ENCODE data around the gene ZNF236. TPM values are rescaled to one million over a fixed set of nuclear protein-coding genes. Genes with fewer than 3 reads are reported as not detected.

ZNF236 gene
- total RNA-seq, 1 experiment from 2014 or later, result 27.1 TPM

DNA sequence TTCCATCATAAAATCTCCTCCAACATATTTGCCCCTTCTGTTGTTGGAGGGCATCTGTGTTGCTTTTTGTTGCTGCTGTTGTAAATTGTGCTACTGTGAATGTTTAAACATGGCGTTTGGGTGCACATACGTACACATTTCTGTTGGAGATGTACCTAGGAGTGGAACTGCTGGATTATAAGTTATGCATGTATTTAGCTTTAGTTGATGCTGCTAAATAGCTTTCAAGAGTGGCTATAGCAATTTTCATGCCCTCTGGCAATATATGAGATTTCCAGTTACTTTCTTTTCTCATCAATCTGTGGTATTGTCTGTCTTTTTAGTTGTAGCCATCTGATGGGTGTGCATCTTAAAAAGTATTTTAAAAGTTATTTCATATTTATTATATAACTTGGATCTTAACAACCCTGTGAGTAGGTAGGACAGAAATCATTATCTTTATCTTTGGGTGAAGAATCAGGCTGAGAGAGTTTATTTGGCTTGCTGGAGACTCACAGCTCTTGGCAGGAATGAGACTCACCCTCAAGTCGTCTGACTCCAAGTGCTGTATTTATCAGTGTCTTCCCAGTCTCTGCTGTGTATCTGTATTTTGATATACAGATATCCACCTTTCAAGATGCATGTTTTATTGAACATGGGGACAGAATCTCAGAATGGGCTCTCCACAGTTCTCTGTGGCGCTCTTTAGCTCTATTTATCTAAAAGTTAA is 16.9 kb downstream of the ZNF236 start:
- H3K36me3 ChIP-seq (ENCODE audit: insufficient read depth, low read length), result no peaks in the 10 kb centered on the region
- peak overlapping the region; percentile 14 for H3K4me3 ChIP-seq (ENCODE audit: low read length)
- H2AFZ ChIP-seq (ENCODE audit: low read length), result no peak overlapping the region
- no peaks in the 10 kb centered on the region for H3K27me3 ChIP-seq (ENCODE audit: low read length)
- peak overlapping the region; percentile 46 for H3K4me2 ChIP-seq (ENCODE audit: low read depth, low read length, poor library complexity, severe bottlenecking)
- peak overlapping the region; percentile 32 for H3K9ac ChIP-seq (ENCODE audit: low read length)
- H3K9me3 ChIP-seq (ENCODE audit: low read length), result no peaks in the 10 kb centered on the region
- DNase-seq, result no peak
- no peaks in the 10 kb centered on the region for H4K20me1 ChIP-seq (ENCODE audit: insufficient read depth, low read depth, low read length)
- H3K27ac ChIP-seq (ENCODE audit: low read length), result peak overlapping the region; percentile 32
- no peaks in the 10 kb centered on the region for H3K9me2 ChIP-seq (replicated peaks; ENCODE audit: insufficient read depth, low read length)
- peaks cover 61% of the 10 kb centered on the region for H3K4me1 ChIP-seq (ENCODE audit: low read length)
- peaks cover 95% of the 10 kb centered on the region for H3K79me2 ChIP-seq (ENCODE audit: low read length)

DNA sequence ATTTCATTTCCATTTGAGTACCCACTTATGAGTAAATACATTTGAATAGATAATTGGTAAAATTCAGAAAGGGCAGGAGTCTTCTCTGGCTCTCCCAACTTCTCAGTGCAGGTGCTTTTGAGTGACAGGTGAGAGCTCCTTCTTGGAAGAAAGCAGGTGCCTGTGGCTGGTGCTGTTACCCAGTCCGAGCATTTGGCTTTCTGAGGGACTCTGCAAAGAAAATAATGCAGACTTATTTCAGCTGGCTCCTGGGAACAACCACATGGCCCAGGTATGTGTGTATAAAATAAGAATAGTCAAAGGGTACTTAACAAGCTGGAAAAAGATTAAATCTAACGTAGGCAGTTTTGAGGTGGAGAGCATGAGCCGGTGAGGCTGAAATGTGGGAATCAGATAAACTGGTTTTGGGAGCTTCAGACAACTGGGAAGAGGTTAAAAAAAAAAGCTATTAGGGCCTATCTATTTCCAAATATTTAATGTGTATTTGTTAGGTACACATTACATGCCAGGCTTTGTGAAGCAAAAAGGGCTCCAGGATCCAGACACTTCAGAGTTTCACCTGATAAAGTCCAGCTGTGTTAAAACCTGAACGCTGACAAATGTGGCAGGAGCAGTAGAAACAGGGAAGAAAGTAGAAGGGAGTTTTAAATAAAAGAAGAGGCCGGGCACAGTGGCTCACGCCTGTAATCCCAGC is 20.6 kb downstream of the ZNF236 start:
- Histone ChIP-seq H4K20me1 (ENCODE audit: insufficient read depth, low read depth, low read length) (no peaks in the 10 kb centered on the region), H3K9me3 (ENCODE audit: low read length) (no peaks in the 10 kb centered on the region), H2AFZ (ENCODE audit: low read length) (no peak overlapping the region), H3K27me3 (ENCODE audit: low read length) (no peaks in the 10 kb centered on the region), H3K36me3 (ENCODE audit: insufficient read depth, low read length) (no peaks in the 10 kb centered on the region), H3K79me2 (ENCODE audit: low read length) (peaks cover 96% of the 10 kb centered on the region), H3K9ac (ENCODE audit: low read length) (no peak overlapping the region), H3K9me2 (replicated peaks; ENCODE audit: insufficient read depth, low read length) (no peaks in the 10 kb centered on the region), H3K4me3 (ENCODE audit: low read length) (no peak overlapping the region), H3K4me1 (ENCODE audit: low read length) (peaks cover 78% of the 10 kb centered on the region), H3K4me2 (ENCODE audit: low read depth, low read length, poor library complexity, severe bottlenecking) (no peak overlapping the region), H3K27ac (ENCODE audit: low read length) (no peak overlapping the region)
- no peak for DNase-seq

DNA sequence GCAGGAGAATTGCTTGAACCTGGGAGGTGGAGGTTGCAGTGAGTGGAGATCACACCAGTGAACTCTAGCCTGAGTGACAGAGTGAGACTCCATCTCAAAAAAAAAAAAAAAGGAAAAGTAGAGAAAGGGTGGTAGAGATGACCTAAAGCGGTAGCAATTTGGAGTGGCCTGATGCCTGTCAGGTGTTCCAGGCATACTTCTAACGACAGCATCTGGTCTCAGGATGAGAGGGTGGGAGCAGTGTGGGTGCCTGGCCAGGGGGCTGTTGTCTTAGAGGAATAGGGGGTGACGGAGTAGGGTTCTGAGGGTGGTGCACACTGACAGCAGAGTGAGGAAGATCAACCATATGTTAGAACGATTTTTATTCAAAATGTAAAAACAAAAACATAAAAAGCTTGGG is 21.8 kb downstream of the ZNF236 start:
- Histone ChIP-seq H3K9me2 (replicated peaks; ENCODE audit: insufficient read depth, low read length) (no peaks in the 10 kb centered on the region), H3K9me3 (ENCODE audit: low read length) (no peaks in the 10 kb centered on the region), H3K4me2 (ENCODE audit: low read depth, low read length, poor library complexity, severe bottlenecking) (no peak overlapping the region), H3K36me3 (ENCODE audit: insufficient read depth, low read length) (no peaks in the 10 kb centered on the region), H3K4me1 (ENCODE audit: low read length) (peaks cover 68% of the 10 kb centered on the region), H3K4me3 (ENCODE audit: low read length) (no peak overlapping the region), H3K79me2 (ENCODE audit: low read length) (peaks cover 96% of the 10 kb centered on the region), H4K20me1 (ENCODE audit: insufficient read depth, low read depth, low read length) (no peaks in the 10 kb centered on the region), H3K27ac (ENCODE audit: low read length) (no peak overlapping the region), H3K27me3 (ENCODE audit: low read length) (no peaks in the 10 kb centered on the region), H3K9ac (ENCODE audit: low read length) (no peak overlapping the region), H2AFZ (ENCODE audit: low read length) (no peak overlapping the region)
- no peak for DNase-seq

DNA sequence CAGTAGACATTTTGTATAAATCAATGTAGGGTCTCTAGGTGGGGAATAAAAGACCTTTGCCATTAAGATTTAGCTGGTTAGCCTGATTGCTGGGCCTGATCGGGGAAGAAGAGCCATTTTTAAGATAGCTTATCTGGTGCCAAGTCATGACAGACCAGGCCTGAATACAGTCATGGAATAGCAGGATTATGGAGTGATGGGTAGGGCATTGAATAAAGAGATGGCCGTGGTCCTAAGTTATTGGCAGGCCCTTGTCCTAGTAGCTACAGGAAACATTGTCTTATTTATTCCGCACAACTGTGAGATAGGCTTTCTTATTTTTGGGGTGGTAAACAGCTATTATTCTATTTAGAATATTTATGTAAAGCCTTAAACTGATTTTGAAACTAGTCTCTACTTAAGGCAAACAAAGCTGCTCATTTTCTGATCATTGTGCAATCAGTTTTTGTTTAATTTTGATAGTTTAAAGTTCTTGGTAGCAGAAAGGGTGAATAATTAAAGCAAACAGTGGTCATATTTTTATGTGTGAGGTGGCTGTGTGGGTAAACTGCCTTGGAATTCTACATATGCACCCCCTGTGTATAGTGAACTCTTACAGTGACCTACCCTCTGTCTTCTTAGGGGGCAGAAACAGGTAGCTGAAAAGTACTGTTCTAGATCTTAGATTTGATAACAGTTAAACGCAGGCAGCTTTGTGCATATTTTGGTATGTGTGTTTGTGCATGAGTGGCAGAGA is 22.6 kb downstream of the ZNF236 start:
- H3K9me3 ChIP-seq (ENCODE audit: low read length), result no peaks in the 10 kb centered on the region
- no peaks in the 10 kb centered on the region for H3K27me3 ChIP-seq (ENCODE audit: low read length)
- no peak for DNase-seq
- H4K20me1 ChIP-seq (ENCODE audit: insufficient read depth, low read depth, low read length), result no peaks in the 10 kb centered on the region
- H3K4me3 ChIP-seq (ENCODE audit: low read length), result no peak overlapping the region
- H3K79me2 ChIP-seq (ENCODE audit: low read length), result peaks cover 96% of the 10 kb centered on the region
- no peak overlapping the region for H3K9ac ChIP-seq (ENCODE audit: low read length)
- no peaks in the 10 kb centered on the region for H3K36me3 ChIP-seq (ENCODE audit: insufficient read depth, low read length)
- peak overlapping the region; percentile 22 for H3K27ac ChIP-seq (ENCODE audit: low read length)
- H3K9me2 ChIP-seq (replicated peaks; ENCODE audit: insufficient read depth, low read length), result no peaks in the 10 kb centered on the region
- no peak overlapping the region for H2AFZ ChIP-seq (ENCODE audit: low read length)
- peaks cover 60% of the 10 kb centered on the region for H3K4me1 ChIP-seq (ENCODE audit: low read length)
- H3K4me2 ChIP-seq (ENCODE audit: low read depth, low read length, poor library complexity, severe bottlenecking), result peak overlapping the region; percentile 73

DNA sequence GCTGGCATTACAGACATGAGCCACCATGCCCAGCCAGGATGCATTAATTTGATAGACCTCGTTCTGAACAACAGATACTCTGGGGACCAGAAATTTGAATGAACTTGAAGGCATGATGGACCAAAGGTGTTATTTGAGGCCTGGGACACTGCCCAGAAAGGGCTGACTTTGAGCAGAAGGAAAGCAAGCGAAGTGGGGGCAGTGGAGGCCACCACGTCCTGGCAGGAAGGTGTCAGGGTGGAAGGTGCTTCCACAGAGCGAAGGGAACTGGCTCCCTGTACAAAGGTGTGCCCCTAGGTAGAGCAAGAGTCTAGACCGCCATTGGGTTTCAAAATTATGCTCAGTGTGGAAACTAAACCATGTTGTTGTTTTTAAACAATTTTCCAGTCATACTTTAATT is 23.9 kb downstream of the ZNF236 start:
- Histone ChIP-seq H3K4me3 (ENCODE audit: low read length) (peak overlapping the region; percentile 43), H3K36me3 (ENCODE audit: insufficient read depth, low read length) (peaks cover 6% of the 10 kb centered on the region; the same call in 1 of the 2 replicates), H3K79me2 (ENCODE audit: low read length) (peaks cover 96% of the 10 kb centered on the region), H3K9me2 (replicated peaks; ENCODE audit: insufficient read depth, low read length) (no peaks in the 10 kb centered on the region), H3K27me3 (ENCODE audit: low read length) (no peaks in the 10 kb centered on the region), H2AFZ (ENCODE audit: low read length) (0 out of 2 replicates have a peak overlapping the region, but pooled peaks have one; percentile 1), H3K4me2 (ENCODE audit: low read depth, low read length, poor library complexity, severe bottlenecking) (peak overlapping the region; percentile 73), H3K9ac (ENCODE audit: low read length) (peak overlapping the region; percentile 30), H4K20me1 (ENCODE audit: insufficient read depth, low read depth, low read length) (no peaks in the 10 kb centered on the region), H3K9me3 (ENCODE audit: low read length) (no peaks in the 10 kb centered on the region), H3K4me1 (ENCODE audit: low read length) (peaks cover 56% of the 10 kb centered on the region), H3K27ac (ENCODE audit: low read length) (peak overlapping the region; percentile 66)
- peak; percentile 78 for DNase-seq

DNA sequence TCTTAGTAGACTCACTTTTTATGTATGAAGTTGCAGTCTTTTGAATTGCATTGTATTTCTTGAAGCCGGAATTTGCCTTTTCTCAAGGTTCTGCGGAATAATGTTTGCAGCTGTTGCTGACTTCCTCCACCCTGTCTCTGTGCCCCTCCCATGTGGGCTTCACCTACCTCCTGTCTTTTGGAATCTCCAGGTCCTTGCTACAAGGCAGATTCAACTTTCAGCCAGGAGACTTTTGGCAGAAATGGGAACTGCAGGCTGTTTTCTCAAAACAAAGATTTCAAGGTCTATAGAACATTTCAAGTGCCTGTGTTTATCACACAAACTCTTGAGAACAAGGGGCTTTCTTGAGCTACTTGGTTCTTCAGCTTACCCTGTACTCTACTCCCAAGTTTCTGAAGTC is 25.6 kb downstream of the ZNF236 start:
- peak; percentile 62 for DNase-seq

DNA sequence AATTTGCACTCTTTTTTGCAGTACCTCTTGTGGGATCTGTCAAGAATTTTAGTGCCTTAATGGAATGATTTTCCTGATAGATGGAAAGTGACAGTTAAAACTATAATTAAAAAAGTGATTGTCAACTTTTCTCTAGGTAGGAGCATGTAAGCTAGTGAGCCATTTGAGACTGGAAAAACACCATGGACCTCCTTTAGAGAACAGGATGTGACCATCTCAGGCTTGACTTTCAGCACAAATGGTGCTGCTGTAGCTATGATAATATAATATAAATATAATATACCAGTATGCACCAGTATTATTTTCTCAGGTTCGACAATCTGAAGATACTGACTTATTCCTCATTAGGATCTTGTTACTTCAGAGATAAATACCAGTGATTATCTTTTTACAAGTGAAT is 27.8 kb downstream of the ZNF236 start:
- Histone ChIP-seq H3K27me3 (ENCODE audit: low read length) (no peaks in the 10 kb centered on the region), H4K20me1 (ENCODE audit: insufficient read depth, low read depth, low read length) (no peaks in the 10 kb centered on the region), H3K9me3 (ENCODE audit: low read length) (no peaks in the 10 kb centered on the region), H3K4me1 (ENCODE audit: low read length) (peaks cover 27% of the 10 kb centered on the region), H3K9ac (ENCODE audit: low read length) (no peak overlapping the region), H3K27ac (ENCODE audit: low read length) (no peak overlapping the region), H3K9me2 (replicated peaks; ENCODE audit: insufficient read depth, low read length) (no peaks in the 10 kb centered on the region), H3K36me3 (ENCODE audit: insufficient read depth, low read length) (peaks cover 23% of the 10 kb centered on the region), H3K4me2 (ENCODE audit: low read depth, low read length, poor library complexity, severe bottlenecking) (no peak overlapping the region), H3K4me3 (ENCODE audit: low read length) (no peak overlapping the region), H2AFZ (ENCODE audit: low read length) (no peak overlapping the region), H3K79me2 (ENCODE audit: low read length) (peaks cover 83% of the 10 kb centered on the region)
- DNase-seq, result no peak

More for the DNA sequence above, 25.6 kb downstream of the ZNF236 start:
- Histone ChIP-seq H3K9me2 (replicated peaks; ENCODE audit: insufficient read depth, low read length) (no peaks in the 10 kb centered on the region), H3K9ac (ENCODE audit: low read length) (no peak overlapping the region), H4K20me1 (ENCODE audit: insufficient read depth, low read depth, low read length) (no peaks in the 10 kb centered on the region), H3K36me3 (ENCODE audit: insufficient read depth, low read length) (peaks cover 23% of the 10 kb centered on the region), H2AFZ (ENCODE audit: low read length) (no peak overlapping the region), H3K9me3 (ENCODE audit: low read length) (no peaks in the 10 kb centered on the region), H3K27ac (ENCODE audit: low read length) (peak overlapping the region; percentile 20; the same call in 1 of the 2 replicates), H3K27me3 (ENCODE audit: low read length) (no peaks in the 10 kb centered on the region), H3K4me3 (ENCODE audit: low read length) (no peak overlapping the region), H3K4me1 (ENCODE audit: low read length) (peaks cover 43% of the 10 kb centered on the region), H3K4me2 (ENCODE audit: low read depth, low read length, poor library complexity, severe bottlenecking) (no peak overlapping the region), H3K79me2 (ENCODE audit: low read length) (peaks cover 96% of the 10 kb centered on the region)

DNA sequence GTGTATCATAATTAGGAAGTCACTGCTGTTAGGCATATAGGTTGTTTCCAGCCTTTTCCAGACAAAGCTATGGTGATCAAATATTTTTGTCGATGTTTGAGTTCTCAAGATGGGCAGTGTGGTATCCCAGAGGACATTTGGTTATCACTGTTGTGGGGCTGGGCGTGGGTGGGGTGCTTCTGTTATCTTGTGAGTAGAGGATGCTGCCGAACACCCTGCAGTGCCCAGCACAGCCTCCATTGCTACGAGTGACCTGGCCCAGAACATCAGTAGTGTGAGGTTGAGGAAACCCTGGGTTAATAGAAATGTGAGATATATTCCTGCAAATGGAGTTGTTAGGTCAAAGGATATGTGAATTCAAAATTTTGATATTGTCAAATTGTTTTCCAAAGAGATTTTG is 33.2 kb downstream of the ZNF236 start:
- no peak overlapping the region for H3K27ac ChIP-seq (ENCODE audit: low read length)
- no peak overlapping the region for H3K4me3 ChIP-seq (ENCODE audit: low read length)
- H3K4me1 ChIP-seq (ENCODE audit: low read length), result no peaks in the 10 kb centered on the region
- DNase-seq, result no peak
- H3K36me3 ChIP-seq (ENCODE audit: insufficient read depth, low read length), result peaks cover 34% of the 10 kb centered on the region
- no peak overlapping the region for H3K9ac ChIP-seq (ENCODE audit: low read length)
- H2AFZ ChIP-seq (ENCODE audit: low read length), result no peak overlapping the region
- no peaks in the 10 kb centered on the region for H3K9me3 ChIP-seq (ENCODE audit: low read length)
- peaks cover 62% of the 10 kb centered on the region for H3K79me2 ChIP-seq (ENCODE audit: low read length)
- no peaks in the 10 kb centered on the region for H3K27me3 ChIP-seq (ENCODE audit: low read length)
- H4K20me1 ChIP-seq (ENCODE audit: insufficient read depth, low read depth, low read length), result no peaks in the 10 kb centered on the region
- H3K4me2 ChIP-seq (ENCODE audit: low read depth, low read length, poor library complexity, severe bottlenecking), result no peak overlapping the region
- no peaks in the 10 kb centered on the region for H3K9me2 ChIP-seq (replicated peaks; ENCODE audit: insufficient read depth, low read length)

All from Karpas-422 (cell line).